SK-N-SH (cell line): ENCODE data around the gene DNAJC5.

Experiments
- CHD2 ChIP-seq: fragments of 150-350 bp; IDR thresholded peaks from 2 replicates; pipeline ENCODE4 v1.6.1; 2018; ENCODE audit warnings: low read length; ENCODE audit not compliant: partially characterized antibody
- CTCF ChIP-seq: fragments of 200-600 bp; sonication (generic); IDR thresholded peaks from 2 replicates; pipeline ENCODE4 v1.6.1; 2017; ENCODE audit warnings: antibody characterized with exemption, mild to moderate bottlenecking, moderate library complexity
- EZH2phosphoT487 ChIP-seq: fragments of 200-600 bp; sonication (generic); IDR thresholded peaks from 2 replicates; pipeline ENCODE4 v1.6.1; 2017; ENCODE audit warnings: low read depth, mixed run types, mild to moderate bottlenecking, antibody characterized with exemption, moderate library complexity, borderline replicate concordance
- FOXM1 ChIP-seq: IDR thresholded peaks from 2 replicates; pipeline ENCODE4 v1.4.0; 2012; ENCODE audit warnings: low read depth, mild to moderate bottlenecking
- GATA2 ChIP-seq: sonication (generic); formaldehyde crosslinking; IDR thresholded peaks from 2 replicates; pipeline ENCODE4 v1.5.0; 2020; ENCODE audit warnings: mild to moderate bottlenecking, missing genetic modification reagents
- POLR2AphosphoS5 ChIP-seq: IDR thresholded peaks from 2 replicates; pipeline ENCODE4 v1.6.1; 2012; ENCODE audit warnings: low read depth, low read length
- RCOR1 ChIP-seq: fragments of 150-350 bp; IDR thresholded peaks from 2 replicates; pipeline ENCODE4 v1.6.1; 2017; ENCODE audit warnings: antibody characterized with exemption, low read length
- USF2 ChIP-seq: fragments of 150-350 bp; IDR thresholded peaks from 2 replicates; pipeline ENCODE4 v1.6.1; 2017; ENCODE audit warnings: antibody characterized with exemption, low read length, low read depth, borderline replicate concordance
- YY1 ChIP-seq: IDR thresholded peaks from 2 replicates; pipeline ENCODE4 v1.4.0; 2012; ENCODE audit warnings: low read depth, mild to moderate bottlenecking

GRCh38 chr20:63846888-63847236, 48.1 kb upstream of the DNAJC5 start:
- TF ChIP-seq CTCF = no peak
- no peak for TF ChIP-seq POLR2AphosphoS5
- no peak for TF ChIP-seq CHD2
- no peak for TF ChIP-seq GATA2 (CRISPR knock-in tag)
- no peak for TF ChIP-seq RCOR1
- TF ChIP-seq YY1 = no peak
- no peak for TF ChIP-seq EZH2phosphoT487
- no peak for TF ChIP-seq FOXM1
- no peak for TF ChIP-seq USF2
